Smooth muscle cell (in vitro differentiated cells): ENCODE results near the gene PLA1A. TPM values are rescaled to one million over a fixed set of nuclear protein-coding genes. Genes with fewer than 3 reads are reported as not detected.
"Not testable (repeated sequence)": the region's sequence is repeated elsewhere in the genome, so short reads cannot be mapped to it uniquely, and the experiment has no call there.

Experiments used
- DNase-seq: peaks from one replicate; lab custom pipeline; 2025; ENCODE audit not compliant: unreplicated experiment; lab: John Stamatoyannopoulos, UW
- H2AFZ ChIP-seq: fragments of 200-600 bp; sonication (generic); 2 replicates; pipeline ENCODE4 v1.6.0; 2016; ENCODE audit warnings: antibody characterized with exemption, low read depth, mild to moderate bottlenecking
- H3F3A ChIP-seq: fragments of 200-600 bp; sonication (generic); 2 replicates; pipeline ENCODE4 v1.6.0; 2017; ENCODE audit warnings: antibody characterized with exemption, low read depth
- H3K27ac ChIP-seq: fragments of 200-600 bp; sonication (generic); 2 replicates; pipeline ENCODE4 v1.5.1; 2016; ENCODE audit warnings: low read depth, mild to moderate bottlenecking
- H3K27me3 ChIP-seq: fragments of 200-600 bp; sonication (generic); 2 replicates; pipeline ENCODE4 v1.6.1; 2016; ENCODE audit warnings: low read depth, mild to moderate bottlenecking
- H3K36me3 ChIP-seq: fragments of 200-600 bp; sonication (generic); 2 replicates; pipeline ENCODE4 v1.5.1; 2016; ENCODE audit warnings: low read depth
- H3K4me1 ChIP-seq: fragments of 200-600 bp; sonication (generic); 2 replicates; pipeline ENCODE4 v1.5.1; 2016; ENCODE audit warnings: low read depth
- H3K4me2 ChIP-seq: fragments of 200-600 bp; sonication (generic); 2 replicates; pipeline ENCODE4 v1.6.0; 2016; ENCODE audit warnings: mild to moderate bottlenecking
- H3K4me3 ChIP-seq: fragments of 200-600 bp; sonication (generic); 2 replicates; pipeline ENCODE4 v1.5.1; 2016; ENCODE audit warnings: mild to moderate bottlenecking
- H3K79me2 ChIP-seq: fragments of 200-600 bp; sonication (generic); 2 replicates; pipeline ENCODE4 v1.6.0; 2016; ENCODE audit warnings: low read depth, mild to moderate bottlenecking
- H3K9ac ChIP-seq: fragments of 200-600 bp; sonication (generic); 2 replicates; pipeline ENCODE4 v1.6.0; 2016; ENCODE audit warnings: low read depth
- H3K9me3 ChIP-seq: fragments of 200-600 bp; sonication (generic); replicated peaks from 2 replicates; pipeline ENCODE4 v1.5.1; 2016; ENCODE audit warnings: low read depth
- H4K20me1 ChIP-seq: fragments of 200-600 bp; sonication (generic); 2 replicates; pipeline ENCODE4 v1.6.0; 2016; ENCODE audit warnings: low read depth
- WGBS: methylation state at CpG from one replicate; pipeline ENCODE4 v1.1.7; 2016; ENCODE audit warnings: low lambda C conversion rate; 5-methylcytosine and 5-hydroxymethylcytosine counted together
- polyA plus RNA-seq: library from polyadenylated mRNA; unstranded; fragments of >200 nt; fragmentation: Nextera tagmentation; extraction: Ambion mirVana; gene quantifications from 2 replicates; pipeline ENCODE4 v1.2.1, GENCODE V29; 2016
- total RNA-seq: library from RNA; depleted of rRNA; stranded (reverse); fragments of >200 nt; gene quantifications from 2 replicates; pipeline ENCODE4 v1.2.3, GENCODE V29; 2014
- TF ChIP-seq, protein P1 (sequence below): fragments of 200-600 bp; sonication (generic); IDR thresholded peaks from 2 replicates; pipeline ENCODE4 v1.5.1; 2017; ENCODE audit warnings: borderline replicate concordance, mild to moderate bottlenecking, antibody characterized with exemption; ENCODE audit not compliant: insufficient read depth, poor library complexity, severe bottlenecking

The PLA1A gene
- total and polyA plus RNA-seq, 2 experiments from 2014 or later = not detected

DNA sequence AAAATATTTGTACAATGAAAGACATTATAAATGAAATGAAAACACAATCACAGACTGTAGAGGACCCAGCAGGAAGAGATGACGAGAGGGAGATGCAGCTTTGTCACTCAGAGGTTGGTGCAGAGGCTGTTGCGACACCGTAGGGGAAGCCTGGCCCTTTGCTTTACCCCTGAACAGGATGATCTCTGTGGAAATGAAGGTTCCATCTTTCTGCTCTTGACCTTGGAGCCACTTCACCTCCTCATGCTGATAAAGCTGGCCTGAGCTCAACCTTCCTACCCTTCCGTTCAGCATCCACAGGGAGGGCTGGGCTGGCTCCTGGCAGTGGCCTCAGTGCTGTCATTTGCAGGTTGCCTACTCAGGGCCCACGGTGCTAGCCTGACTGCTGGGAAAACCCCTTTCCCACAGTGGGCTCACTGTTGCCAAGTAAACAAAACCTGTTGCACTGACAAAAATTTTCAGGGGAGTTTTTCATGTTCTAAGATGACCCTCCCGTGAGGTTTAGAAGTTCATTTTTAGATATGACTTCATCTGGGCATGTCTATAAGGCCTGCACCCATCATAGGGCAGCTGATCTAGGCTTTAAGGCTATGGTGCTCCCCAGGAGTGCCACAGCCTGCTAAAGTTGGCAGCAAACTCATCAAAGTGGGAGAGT is 35.3 kb upstream of the PLA1A start:
- H3K79me2 ChIP-seq = no peaks in the 10 kb centered on the region
- no peak overlapping the region for H3K4me3 ChIP-seq
- 89% methylated on average over 6 of the region's 6 CpGs for whole genome bisulfite sequencing
- H4K20me1 ChIP-seq = no peaks in the 10 kb centered on the region
- no peaks in the 10 kb centered on the region for H3K36me3 ChIP-seq
- H3K9me3 ChIP-seq = no peaks in the 10 kb centered on the region
- H2AFZ ChIP-seq = no peak overlapping the region
- TF ChIP-seq, protein P1, sequence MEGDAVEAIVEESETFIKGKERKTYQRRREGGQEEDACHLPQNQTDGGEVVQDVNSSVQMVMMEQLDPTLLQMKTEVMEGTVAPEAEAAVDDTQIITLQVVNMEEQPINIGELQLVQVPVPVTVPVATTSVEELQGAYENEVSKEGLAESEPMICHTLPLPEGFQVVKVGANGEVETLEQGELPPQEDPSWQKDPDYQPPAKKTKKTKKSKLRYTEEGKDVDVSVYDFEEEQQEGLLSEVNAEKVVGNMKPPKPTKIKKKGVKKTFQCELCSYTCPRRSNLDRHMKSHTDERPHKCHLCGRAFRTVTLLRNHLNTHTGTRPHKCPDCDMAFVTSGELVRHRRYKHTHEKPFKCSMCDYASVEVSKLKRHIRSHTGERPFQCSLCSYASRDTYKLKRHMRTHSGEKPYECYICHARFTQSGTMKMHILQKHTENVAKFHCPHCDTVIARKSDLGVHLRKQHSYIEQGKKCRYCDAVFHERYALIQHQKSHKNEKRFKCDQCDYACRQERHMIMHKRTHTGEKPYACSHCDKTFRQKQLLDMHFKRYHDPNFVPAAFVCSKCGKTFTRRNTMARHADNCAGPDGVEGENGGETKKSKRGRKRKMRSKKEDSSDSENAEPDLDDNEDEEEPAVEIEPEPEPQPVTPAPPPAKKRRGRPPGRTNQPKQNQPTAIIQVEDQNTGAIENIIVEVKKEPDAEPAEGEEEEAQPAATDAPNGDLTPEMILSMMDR = no peak
- H3K4me2 ChIP-seq = no peak overlapping the region
- no peaks in the 10 kb centered on the region for H3K27me3 ChIP-seq
- no peak for DNase-seq
- no peak overlapping the region for H3K9ac ChIP-seq
- no peak overlapping the region for H3K27ac ChIP-seq
- no peaks in the 10 kb centered on the region for H3F3A ChIP-seq
- H3K4me1 ChIP-seq = no peaks in the 10 kb centered on the region

DNA sequence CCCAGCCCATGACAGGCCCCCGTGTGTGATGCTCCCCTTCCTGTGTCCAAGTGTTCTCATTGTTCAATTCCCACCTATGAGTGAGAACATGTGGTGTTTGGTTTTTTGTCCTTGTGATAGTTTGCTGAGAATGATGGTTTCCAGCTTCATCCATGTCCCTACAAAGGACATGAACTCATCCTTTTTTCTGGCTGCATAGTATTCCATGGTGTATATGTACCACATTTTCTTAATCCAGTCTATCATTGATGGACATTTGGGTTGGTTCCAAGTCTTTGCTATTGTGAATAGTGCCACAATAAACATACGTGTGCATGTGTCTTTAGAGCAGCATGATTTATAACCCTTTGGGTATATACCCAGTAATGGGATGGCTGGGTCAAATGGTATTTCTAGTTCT is 34.4 kb upstream of the PLA1A start:
- whole genome bisulfite sequencing = 91% methylated on average over 1 of the region's 2 CpGs
- not testable (repeated sequence) for H3K9ac ChIP-seq, H3K36me3 ChIP-seq, H3F3A ChIP-seq, H3K4me3 ChIP-seq, H3K9me3 ChIP-seq, DNase-seq, H3K27me3 ChIP-seq, H3K27ac ChIP-seq, H4K20me1 ChIP-seq, H3K4me2 ChIP-seq, H2AFZ ChIP-seq, H3K4me1 ChIP-seq, H3K79me2 ChIP-seq

DNA sequence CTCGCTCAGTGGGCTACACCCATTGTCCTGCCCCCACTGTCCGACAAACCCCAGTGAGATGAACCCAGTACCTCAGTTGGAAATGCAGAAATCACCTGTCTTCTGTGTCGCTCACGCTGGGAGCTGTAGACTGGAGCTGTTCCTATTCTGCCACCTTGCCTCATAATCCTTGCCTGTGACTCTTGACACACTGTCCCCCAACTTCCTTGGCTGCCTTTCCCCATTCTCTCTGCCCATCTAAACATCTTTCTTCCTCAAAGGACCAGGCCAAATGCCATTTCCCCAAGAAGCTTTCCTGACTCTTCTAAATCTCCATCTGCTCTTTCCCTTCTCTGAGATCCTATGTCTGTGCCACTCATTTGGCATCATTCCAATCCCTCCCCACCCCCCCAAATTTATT is 28.5 kb upstream of the PLA1A start:
- Histone ChIP-seq H3K79me2 (no peaks in the 10 kb centered on the region), H3K36me3 (no peaks in the 10 kb centered on the region), H3K9ac (no peak overlapping the region), H3K4me1 (no peaks in the 10 kb centered on the region), H2AFZ (no peak overlapping the region), H3K27ac (no peak overlapping the region), H4K20me1 (no peaks in the 10 kb centered on the region), H3K4me3 (no peak overlapping the region), H3K9me3 (no peaks in the 10 kb centered on the region), H3K4me2 (no peak overlapping the region), H3F3A (no peaks in the 10 kb centered on the region), H3K27me3 (no peaks in the 10 kb centered on the region)
- DNase-seq = no peak
- TF ChIP-seq, protein P1 = no peak
- WGBS = 98% methylated on average over 4 of the region's 4 CpGs

DNA sequence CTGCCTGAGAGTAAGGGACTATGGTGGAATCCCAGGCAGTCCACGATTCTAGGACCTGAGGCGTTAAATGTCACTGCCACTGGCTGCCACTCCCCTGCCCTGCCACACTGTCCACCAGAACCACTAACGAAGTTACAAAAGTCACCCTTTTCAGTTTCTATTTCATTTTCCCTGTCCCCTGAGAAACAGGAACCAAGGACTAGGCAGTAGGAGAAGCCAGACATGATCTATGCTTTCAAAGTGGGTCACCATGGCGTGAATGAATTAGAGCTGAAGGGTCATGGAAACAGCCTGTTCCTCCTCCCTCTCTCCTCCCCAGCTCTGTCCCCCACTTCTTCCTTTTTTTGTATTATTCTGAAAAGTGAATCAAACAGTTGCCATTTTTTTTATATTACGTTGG is 27.5 kb upstream of the PLA1A start:
- H4K20me1 ChIP-seq = no peaks in the 10 kb centered on the region
- H3K79me2 ChIP-seq = no peaks in the 10 kb centered on the region
- no peaks in the 10 kb centered on the region for H3K36me3 ChIP-seq
- no peaks in the 10 kb centered on the region for H3K4me1 ChIP-seq
- H3K27me3 ChIP-seq = no peaks in the 10 kb centered on the region
- TF ChIP-seq, protein P1 = no peak
- H3K27ac ChIP-seq = no peak overlapping the region
- WGBS = 94% methylated on average over 5 of the region's 5 CpGs
- H3K9ac ChIP-seq = no peak overlapping the region
- no peak overlapping the region for H3K4me2 ChIP-seq
- no peak for DNase-seq
- H3K9me3 ChIP-seq = no peaks in the 10 kb centered on the region
- no peak overlapping the region for H2AFZ ChIP-seq
- no peak overlapping the region for H3K4me3 ChIP-seq
- H3F3A ChIP-seq = no peaks in the 10 kb centered on the region
